K562 (cell line): Measurements from ENCODE around the gene STX18. TPM values are rescaled to one million over a fixed set of nuclear protein-coding genes. Genes with fewer than 3 reads are reported as not detected.

Source experiments
- ATAC-seq: fragments of 200-7000 bp; cut with Tn5 transposase; 3 replicates; pipeline ENCODE4 v1.9.1; 2020; ENCODE audit warnings: moderate library complexity
- BruUV-seq: library from RNA; stranded (reverse); fragments of 400-500 nt; replicated peaks from 2 replicates; lab custom pipeline; 2021; lab: Mats Ljungman, UMichigan
- CTCF ChIA-PET: fragments of 300-600 bp; formaldehyde crosslinking; extraction: SDS; loops from one replicate; lab custom pipeline; 2021; ENCODE audit warnings: low intra/inter-chr PET ratio; lab: Yijun Ruan, JAX
- POLR2A ChIA-PET: fragments of 300-600, 350-650 bp; sonication (Branson Sonifier 250); formaldehyde crosslinking; extraction: SDS; loops from one replicate; lab custom pipeline; 2021; ENCODE audit warnings: antibody characterized with exemption, inconsistent platforms; lab: Yijun Ruan, JAX
- DNase-seq, 4 experiments: peaks; one replicate each; pipeline versions ENCODE4 v3.0.0 to v3.0.0-alpha.2; 2011 to 2018; ENCODE audit warnings: low spot score in 3 of 4, mixed read lengths in 3 of 4; ENCODE audit errors: extremely low read depth in 1 of 4
- FAIRE-seq: peaks from 2 replicates; lab custom pipeline; 2011; peaks lifted over from hg19 to GRCh38; lab: Jason Lieb, UNC
- H2AFZ ChIP-seq: 2 replicates; pipeline ENCODE4 v1.6.0; 2011; ENCODE audit warnings: low read depth, low read length, control low read depth, inconsistent platforms
- H3K27ac ChIP-seq: fragments of 200-600 bp; 3 replicates; pipeline ENCODE4 v1.8.0; 2011; ENCODE audit warnings: low read depth, mild to moderate bottlenecking, control low read depth, inconsistent platforms, low read length, moderate library complexity, mixed read lengths; ENCODE audit errors: extremely low read depth
- H3K27me3 ChIP-seq, 2 experiments: fragments of 300-600 bp in 1 of 2; 2 replicates in 1 of 2; 3 replicates in 1 of 2; pipeline versions ENCODE4 v1.6.0 to v1.8.0; 2011; ENCODE audit warnings: inconsistent platforms in 2 of 2, low read length in 2 of 2, mild to moderate bottlenecking in 1 of 2, mixed read lengths in 1 of 2, moderate library complexity in 1 of 2; ENCODE audit not compliant: control insufficient read depth in 2 of 2, insufficient read depth in 2 of 2
- H3K36me3 ChIP-seq: fragments of 300-600 bp; 3 replicates; pipeline ENCODE4 v1.8.0; 2011; ENCODE audit warnings: mild to moderate bottlenecking, low read length, inconsistent platforms; ENCODE audit not compliant: control insufficient read depth, insufficient read depth
- H3K4me1 ChIP-seq, 2 experiments: fragments of 200-600 bp in 1 of 2; replicated peaks in 1 of 2; 2 replicates in 1 of 2; 3 replicates in 1 of 2; pipeline versions ENCODE4 v1.5.1 to v1.8.0; 2011; ENCODE audit warnings: inconsistent platforms in 2 of 2, low read length in 2 of 2, mild to moderate bottlenecking in 1 of 2, mixed read lengths in 1 of 2, moderate library complexity in 1 of 2; ENCODE audit not compliant: control insufficient read depth in 2 of 2, insufficient read depth in 2 of 2
- H3K4me2 ChIP-seq: 2 replicates; pipeline ENCODE4 v1.6.1; 2011; ENCODE audit warnings: low read length, control low read depth, inconsistent platforms, mixed read lengths; ENCODE audit not compliant: insufficient read depth
- H3K4me3 ChIP-seq: fragments of 200-600 bp; sonication (generic), shearing (Covaris generic); 2 replicates; pipeline ENCODE4 v1.5.1; 2016; ENCODE audit warnings: control low read depth, inconsistent platforms
- H3K79me2 ChIP-seq: fragments of 200-600 bp; 3 replicates; pipeline ENCODE4 v1.8.0; 2011; ENCODE audit warnings: low read length, inconsistent platforms; ENCODE audit not compliant: control insufficient read depth, insufficient read depth
- H3K9ac ChIP-seq, 2 experiments: 2 replicates each; pipeline versions ENCODE4 v1.6.0 to v1.6.1; 2011; ENCODE audit warnings: low read depth in 2 of 2, low read length in 2 of 2, control low read depth in 1 of 2, inconsistent platforms in 1 of 2, mild to moderate bottlenecking in 1 of 2, mixed read lengths in 1 of 2; ENCODE audit not compliant: insufficient read depth in 1 of 2
- H3K9me1 ChIP-seq: one replicate; pipeline ENCODE4 v1.6.0; 2011; ENCODE audit warnings: inconsistent platforms, mild to moderate bottlenecking, low read length, moderate library complexity; ENCODE audit not compliant: control insufficient read depth, insufficient read depth
- H3K9me3 ChIP-seq: replicated peaks from 2 replicates; pipeline ENCODE4 v1.5.1; 2011; ENCODE audit warnings: low read depth, low read length, inconsistent platforms; ENCODE audit not compliant: control insufficient read depth, insufficient read depth
- H4K20me1 ChIP-seq: replicated peaks from 2 replicates; pipeline ENCODE4 v1.6.1; 2011; ENCODE audit warnings: low read length, inconsistent platforms, mixed read lengths; ENCODE audit not compliant: control insufficient read depth, insufficient read depth
- FOXK2 ChIP-seq, 2 experiments: fragments of 450-650 bp; IDR thresholded peaks in 1 of 2; conservative IDR thresholded peaks in 1 of 2; 2 replicates each; pipeline ENCODE4 v1.6.1; 2016; ENCODE audit warnings: low read depth in 2 of 2, mild to moderate bottlenecking in 1 of 2
- MEIS2 ChIP-seq: fragments of 450-650 bp; IDR thresholded peaks from 2 replicates; pipeline ENCODE4 v1.6.1; 2014; ENCODE audit warnings: mild to moderate bottlenecking; ENCODE audit not compliant: partially characterized antibody
- MYBL2 ChIP-seq, 2 experiments: fragments of 450-650 bp in 1 of 2; sonication (generic) in 1 of 2; formaldehyde crosslinking in 1 of 2; IDR thresholded peaks; 2 replicates each; pipeline versions ENCODE4 v1.6.1 to v1.8.1; 2017 to 2022; ENCODE audit warnings: borderline replicate concordance in 1 of 2, inconsistent platforms in 1 of 2, low read depth in 1 of 2, mild to moderate bottlenecking in 1 of 2, missing genetic modification reagents in 1 of 2, moderate library complexity in 1 of 2
- RAD21 ChIP-seq, 2 experiments: fragments of 250-450 bp in 1 of 2; fragments of 450-650 bp in 1 of 2; sonication (Bioruptor Pico) in 1 of 2; formaldehyde crosslinking in 1 of 2; IDR thresholded peaks in 1 of 2; conservative IDR thresholded peaks in 1 of 2; 2 replicates each; pipeline versions ENCODE4 v1.4.0 to v1.8.0; 2020 to 2022; ENCODE audit warnings: mild to moderate bottlenecking in 2 of 2, moderate library complexity in 1 of 2
- SMC3 ChIP-seq: conservative IDR thresholded peaks from 2 replicates; pipeline ENCODE4 v1.6.1; 2011; ENCODE audit warnings: low read depth, low read length, improper control_type of control experiment; ENCODE audit not compliant: insufficient read depth
- WGBS: fragments of 100-300 bp; shearing (Covaris generic); methylation state at CpG from one replicate; pipeline ENCODE4 v1.1.6; 2016; ENCODE audit warnings: low coverage, mixed read lengths; ENCODE audit not compliant: insufficient coverage; ENCODE audit errors: missing lambda C conversion rate; 5-methylcytosine and 5-hydroxymethylcytosine counted together
- in situ Hi-C: fragments of 300-500 bp; cut with MboI; formaldehyde crosslinking; loops from 4 replicates; pipeline ENCODE4 v1.15.0; 2018; ENCODE audit warnings: inconsistent platforms, mixed read lengths
- intact Hi-C: fragments of 100-400 bp; cut with micrococcal nuclease; formaldehyde crosslinking; loops from 2 replicates; pipeline ENCODE4 v1.14.2; 2022
- polyA plus RNA-seq, 8 experiments: library from polyadenylated mRNA; depleted of rRNA in 4 of 8; stranded (reverse) in 5 of 8; unstranded in 3 of 8; fragments of >200 nt; fragmentation: Nextera tagmentation in 2 of 8; fragmentation: Illumina TruSeq in 1 of 8; extraction: Ambion mirVana in 2 of 8; extraction: Trizol in 1 of 8; gene quantifications; 2 replicates each; pipeline versions ENCODE4 v1.2.1 to v1.2.3, GENCODE V29; 2011 to 2014; ENCODE audit warnings: inconsistent platforms in 1 of 8, missing spikeins in 1 of 8
- total RNA-seq, 7 experiments: library from RNA; depleted of rRNA in 6 of 7; stranded (reverse); fragments of >200 nt in 6 of 7; fragmentation: Illumina TruSeq in 2 of 7; extraction: Trizol in 2 of 7; gene quantifications; 2 replicates each; pipeline versions ENCODE4 v1.2.1 to v1.2.3, GENCODE V29; 2011 to 2021; ENCODE audit warnings: low replicate concordance in 1 of 7
- TF ChIP-seq, protein P1 (sequence below): fragments of 450-650 bp; formaldehyde crosslinking; IDR thresholded peaks from 2 replicates; pipeline ENCODE4 v1.4.0; 2020; ENCODE audit warnings: mild to moderate bottlenecking, moderate library complexity
- TF ChIP-seq, protein P2 (sequence below), 2 experiments: fragments of 450-650 bp; formaldehyde crosslinking in 1 of 2; IDR thresholded peaks; 2 replicates each; pipeline versions ENCODE4 v1.4.0 to v1.6.1; 2014 to 2020; ENCODE audit warnings: mild to moderate bottlenecking in 2 of 2, borderline replicate concordance in 1 of 2, low read depth in 1 of 2

Gene STX18
- total and polyA plus RNA-seq, 9 of the 15 experiments (the other 6 are each of a cell fraction or from before 2014, with no cell fraction given), result 6.2 to 41.7 (median 22.7) TPM

DNA sequence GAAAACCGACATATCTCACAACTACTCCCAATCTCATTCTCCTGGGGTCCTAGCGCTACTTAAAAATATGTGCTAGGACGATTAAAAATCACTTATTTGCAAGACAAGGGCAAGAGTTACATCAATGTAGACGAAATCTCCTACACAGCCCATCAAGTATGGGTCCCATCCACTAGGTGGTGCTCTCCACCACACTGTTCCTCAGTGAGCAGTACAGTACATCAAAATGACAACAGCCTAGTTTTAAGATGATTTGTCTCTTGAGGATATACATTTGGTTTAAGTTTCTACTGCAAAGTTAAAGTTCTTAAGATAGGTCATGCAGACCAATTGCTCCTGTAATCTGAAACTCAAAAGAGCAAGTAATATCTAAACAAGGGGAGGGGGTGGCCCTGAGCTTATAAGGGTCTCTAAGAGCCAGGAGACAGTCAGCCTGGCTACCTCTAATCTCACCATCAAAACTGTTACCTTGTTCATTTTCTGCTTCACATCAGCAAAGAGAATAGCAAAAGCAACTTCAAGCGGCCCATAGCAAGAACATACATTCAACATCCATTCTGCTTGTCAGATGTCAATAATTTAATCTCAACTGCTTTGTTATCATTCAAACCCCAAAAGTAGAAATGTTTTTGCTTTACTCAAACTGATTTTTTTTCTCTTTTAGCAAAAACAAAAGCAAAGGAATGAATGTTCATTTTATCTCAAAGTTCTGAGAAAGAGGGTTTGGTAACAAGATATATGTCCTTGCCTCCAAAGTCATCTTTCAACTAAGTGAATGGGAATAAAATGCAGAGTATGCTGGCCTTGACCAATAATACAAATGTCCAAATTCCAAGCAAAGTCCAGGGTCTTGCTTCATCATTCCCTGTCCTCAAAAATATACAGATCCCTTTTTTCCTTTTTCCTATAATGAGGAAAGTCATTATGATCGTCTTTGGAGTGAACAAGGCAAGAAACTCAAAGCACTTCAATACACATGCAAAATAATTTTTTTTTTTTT is 53.1 kb downstream of the STX18 start:
- no peaks in the 10 kb centered on the region for H3K27me3 ChIP-seq
- ATAC-seq (peak; percentile 100), DNase-seq (peak; percentile 69 to 82 (median 72)), FAIRE-seq (peak; percentile 93)
- H3K9me3 ChIP-seq, result no peaks in the 10 kb centered on the region
- CTCF ChIA-PET, result interaction anchor here (0.6 to 2.2 kb wide), 4 partner anchors 87 to 1083 kb away, joined by 3 to 17 read pairs (median 4); no protein-coding TSS in a partner anchor
- peaks cover 16% of the 10 kb centered on the region; the same call in 1 of the 2 replicates for H4K20me1 ChIP-seq
- no TSS peak for BruUV-seq
- no peak overlapping the region for H3K4me2 ChIP-seq
- H3K4me3 ChIP-seq, result no peak overlapping the region
- no peak overlapping the region for H3K27ac ChIP-seq
- WGBS, result 3% methylated on average over 6 of the region's 6 CpGs
- POLR2A ChIA-PET, result interaction anchor here (0.6 kb wide), 1 partner anchor 63 kb away, joined by 3 read pairs; no protein-coding TSS in a partner anchor
- in situ Hi-C loops (loop anchor here (25.0 kb wide), 1 partner anchor 1324 kb away; no protein-coding TSS in a partner anchor), intact Hi-C loops (loop anchor here (1.0 to 5.0 kb wide), 4 partner anchors 89 to 392 kb away; no protein-coding TSS in a partner anchor)
- no peaks in the 10 kb centered on the region for H3K9me1 ChIP-seq
- H3K79me2 ChIP-seq, result no peaks in the 10 kb centered on the region
- no peaks in the 10 kb centered on the region for H3K4me1 ChIP-seq
- H3K36me3 ChIP-seq, result no peaks in the 10 kb centered on the region
- H2AFZ ChIP-seq, result no peak overlapping the region
- H3K9ac ChIP-seq, result no peak overlapping the region
- TF ChIP-seq, protein P1, sequence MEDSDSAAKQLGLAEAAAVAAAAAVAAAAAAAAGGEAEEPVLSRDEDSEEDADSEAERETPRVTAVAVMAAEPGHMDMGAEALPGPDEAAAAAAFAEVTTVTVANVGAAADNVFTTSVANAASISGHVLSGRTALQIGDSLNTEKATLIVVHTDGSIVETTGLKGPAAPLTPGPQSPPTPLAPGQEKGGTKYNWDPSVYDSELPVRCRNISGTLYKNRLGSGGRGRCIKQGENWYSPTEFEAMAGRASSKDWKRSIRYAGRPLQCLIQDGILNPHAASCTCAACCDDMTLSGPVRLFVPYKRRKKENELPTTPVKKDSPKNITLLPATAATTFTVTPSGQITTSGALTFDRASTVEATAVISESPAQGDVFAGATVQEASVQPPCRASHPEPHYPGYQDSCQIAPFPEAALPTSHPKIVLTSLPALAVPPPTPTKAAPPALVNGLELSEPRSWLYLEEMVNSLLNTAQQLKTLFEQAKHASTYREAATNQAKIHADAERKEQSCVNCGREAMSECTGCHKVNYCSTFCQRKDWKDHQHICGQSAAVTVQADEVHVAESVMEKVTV (CRISPR knock-in tag), result peak; percentile 71
- TF ChIP-seq SMC3 (peak; percentile 60), MEIS2 (peak; percentile 77), RAD21 (CRISPR knock-in tag; conservative IDR thresholded peaks at IDR 0.05 in 1 of 2, IDR thresholded peaks at IDR 0.05 in 1 of 2) (peak; percentile 81 to 87), FOXK2 (conservative IDR thresholded peaks at IDR 0.05 in 1 of 2, IDR thresholded peaks at IDR 0.05 in 1 of 2; ENCODE audit: low read depth in 2 of 2) (peak; percentile 83 to 84), MYBL2 (IDR thresholded peaks at IDR 0.05; ENCODE audit: low read depth) (no peak), MYBL2 (CRISPR knock-in tag; IDR thresholded peaks at IDR 0.05; ENCODE audit: borderline replicate concordance) (no peak)
- TF ChIP-seq, protein P2, sequence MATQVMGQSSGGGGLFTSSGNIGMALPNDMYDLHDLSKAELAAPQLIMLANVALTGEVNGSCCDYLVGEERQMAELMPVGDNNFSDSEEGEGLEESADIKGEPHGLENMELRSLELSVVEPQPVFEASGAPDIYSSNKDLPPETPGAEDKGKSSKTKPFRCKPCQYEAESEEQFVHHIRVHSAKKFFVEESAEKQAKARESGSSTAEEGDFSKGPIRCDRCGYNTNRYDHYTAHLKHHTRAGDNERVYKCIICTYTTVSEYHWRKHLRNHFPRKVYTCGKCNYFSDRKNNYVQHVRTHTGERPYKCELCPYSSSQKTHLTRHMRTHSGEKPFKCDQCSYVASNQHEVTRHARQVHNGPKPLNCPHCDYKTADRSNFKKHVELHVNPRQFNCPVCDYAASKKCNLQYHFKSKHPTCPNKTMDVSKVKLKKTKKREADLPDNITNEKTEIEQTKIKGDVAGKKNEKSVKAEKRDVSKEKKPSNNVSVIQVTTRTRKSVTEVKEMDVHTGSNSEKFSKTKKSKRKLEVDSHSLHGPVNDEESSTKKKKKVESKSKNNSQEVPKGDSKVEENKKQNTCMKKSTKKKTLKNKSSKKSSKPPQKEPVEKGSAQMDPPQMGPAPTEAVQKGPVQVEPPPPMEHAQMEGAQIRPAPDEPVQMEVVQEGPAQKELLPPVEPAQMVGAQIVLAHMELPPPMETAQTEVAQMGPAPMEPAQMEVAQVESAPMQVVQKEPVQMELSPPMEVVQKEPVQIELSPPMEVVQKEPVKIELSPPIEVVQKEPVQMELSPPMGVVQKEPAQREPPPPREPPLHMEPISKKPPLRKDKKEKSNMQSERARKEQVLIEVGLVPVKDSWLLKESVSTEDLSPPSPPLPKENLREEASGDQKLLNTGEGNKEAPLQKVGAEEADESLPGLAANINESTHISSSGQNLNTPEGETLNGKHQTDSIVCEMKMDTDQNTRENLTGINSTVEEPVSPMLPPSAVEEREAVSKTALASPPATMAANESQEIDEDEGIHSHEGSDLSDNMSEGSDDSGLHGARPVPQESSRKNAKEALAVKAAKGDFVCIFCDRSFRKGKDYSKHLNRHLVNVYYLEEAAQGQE (IDR thresholded peaks at IDR 0.05; ENCODE audit: borderline replicate concordance), result peak; percentile 59; the same call in 1 of the 2 replicates
- TF ChIP-seq, protein P2 (CRISPR knock-in tag; IDR thresholded peaks at IDR 0.05; ENCODE audit: low read depth), result no peak
